AG09309 (cell line): ENCODE results near the gene SANBR.
"Not testable (repeated sequence)": the region's sequence is repeated elsewhere in the genome, so short reads cannot be mapped to it uniquely, and the experiment has no call there.

Experiments
- DNase-seq: peaks from one replicate; pipeline ENCODE4 v3.0.0-alpha.2; 2010; ENCODE audit warnings: low read depth
- H3K4me3 ChIP-seq: 2 replicates; pipeline ENCODE4 v1.5.1; 2011; ENCODE audit warnings: mild to moderate bottlenecking, low read depth, low read length, moderate library complexity; ENCODE audit not compliant: control insufficient read depth
- CTCF ChIP-seq: IDR thresholded peaks from 2 replicates; pipeline ENCODE4 v1.5.1; 2011; ENCODE audit warnings: mild to moderate bottlenecking, low read depth, low read length, inconsistent platforms; ENCODE audit not compliant: insufficient read depth, control insufficient read depth; ENCODE audit errors: missing control alignments

SANBR gene

DNA sequence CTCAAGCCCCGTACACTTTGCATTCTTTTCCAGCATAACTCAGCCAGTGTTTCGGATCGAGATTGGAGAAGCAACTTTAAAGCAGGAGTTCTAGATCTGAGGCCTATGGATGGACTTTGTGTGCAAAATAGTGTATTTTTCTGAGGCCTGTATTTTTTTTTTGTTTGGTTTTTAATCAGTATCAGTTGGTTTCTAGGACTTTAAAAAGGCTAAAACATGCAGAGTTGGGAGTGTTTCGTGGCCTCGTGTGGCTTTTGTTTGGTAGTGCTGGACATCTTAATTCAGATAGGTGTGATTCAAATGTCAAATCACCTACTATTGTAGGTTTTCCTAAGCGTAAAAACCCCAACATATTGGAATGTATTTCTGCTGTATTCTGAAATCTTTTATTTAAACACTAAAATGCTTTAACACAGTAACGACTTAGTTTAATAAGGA is 47.3 kb upstream of the SANBR start:
- no peak for TF ChIP-seq CTCF

GRCh38 chr2:61018798-61019197 is 46.9 kb upstream of the SANBR start:
- no peak for DNase-seq

More for the DNA sequence above, 47.3 kb upstream of the SANBR start:
- peak overlapping the region; percentile 94 for H3K4me3 ChIP-seq
- DNase-seq: no peak

GRCh38 chr2:61021228-61021660 is 44.4 kb upstream of the SANBR start:
- H3K4me3 ChIP-seq: no peak overlapping the region
- no peak for DNase-seq
- TF ChIP-seq CTCF: no peak

More at GRCh38 chr2:61018798-61019197, 46.9 kb upstream of the SANBR start:
- H3K4me3 ChIP-seq: peak overlapping the region; percentile 94
- TF ChIP-seq CTCF: no peak

- no peak for DNase-seq
- TF ChIP-seq CTCF: no peak
- no peak overlapping the region for H3K4me3 ChIP-seq
Measured at GRCh38 chr2:61023670-61024069, 42.0 kb upstream of the SANBR start.

GRCh38 chr2:61029533-61029932 is 36.1 kb upstream of the SANBR start:
- DNase-seq: no peak
- no peak for TF ChIP-seq CTCF
- no peak overlapping the region for H3K4me3 ChIP-seq

- H3K4me3 ChIP-seq, DNase-seq: not testable (repeated sequence)
Measured at GRCh38 chr2:61034592-61034991, 31.1 kb upstream of the SANBR start.

DNA sequence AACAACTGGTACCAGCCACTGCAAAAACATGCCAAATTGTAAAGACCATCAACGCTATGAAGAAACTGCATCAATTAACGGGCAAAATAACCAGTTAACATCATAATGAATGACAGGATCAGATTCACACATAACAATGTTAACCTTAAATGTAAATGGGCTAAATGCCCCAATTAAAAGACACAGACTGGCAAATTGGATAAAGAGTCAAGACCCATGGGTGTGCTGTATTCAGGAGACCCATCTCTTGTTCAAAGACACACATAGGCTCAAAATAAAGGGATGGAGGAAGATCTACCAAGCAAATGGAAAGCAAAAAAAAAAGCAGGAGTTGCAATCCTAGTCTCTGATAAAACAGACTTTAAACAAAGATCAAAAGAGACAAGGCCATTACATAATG is 29.0 kb upstream of the SANBR start:
- not testable (repeated sequence) for H3K4me3 ChIP-seq

DNA sequence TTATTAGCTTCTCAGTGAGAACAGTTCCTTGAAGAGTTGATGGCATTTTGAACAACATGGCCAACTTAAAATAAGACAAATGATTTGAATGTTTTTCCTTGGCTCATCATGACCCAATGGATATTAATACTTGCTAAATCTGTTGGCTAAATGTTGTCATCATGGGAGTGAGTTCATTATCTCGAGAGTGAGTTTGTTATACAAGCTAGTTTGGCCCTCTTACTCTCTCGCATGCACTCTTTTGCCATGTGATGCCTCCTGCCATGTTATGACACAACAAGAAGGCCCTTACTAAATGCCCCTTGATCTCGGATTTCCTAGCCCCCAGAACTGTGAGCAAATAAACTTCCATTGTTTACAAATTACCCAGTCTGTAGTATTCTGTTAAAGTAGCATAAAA is 22.9 kb upstream of the SANBR start:
- no peak for TF ChIP-seq CTCF
- no peak for DNase-seq
- H3K4me3 ChIP-seq: no peak overlapping the region

More for the DNA sequence above, 29.0 kb upstream of the SANBR start:
- DNase-seq: not testable (repeated sequence)
